GM23248 (cell line): ENCODE measurements around the gene MBTPS1.

Source experiments
- EZH2 ChIP-seq: fragments of 200-600 bp; sonication (generic); IDR thresholded peaks from 2 replicates; pipeline ENCODE4 v1.6.1; 2018; ENCODE audit warnings: antibody characterized with exemption, mild to moderate bottlenecking; ENCODE audit not compliant: insufficient read depth, poor library complexity, severe bottlenecking
- EZH2phosphoT487 ChIP-seq: fragments of 200-600 bp; sonication (generic); IDR thresholded peaks from 2 replicates; pipeline ENCODE4 v1.6.1; 2018; ENCODE audit warnings: antibody characterized with exemption, moderate library complexity, mild to moderate bottlenecking, low read depth; ENCODE audit not compliant: insufficient read depth

DNA sequence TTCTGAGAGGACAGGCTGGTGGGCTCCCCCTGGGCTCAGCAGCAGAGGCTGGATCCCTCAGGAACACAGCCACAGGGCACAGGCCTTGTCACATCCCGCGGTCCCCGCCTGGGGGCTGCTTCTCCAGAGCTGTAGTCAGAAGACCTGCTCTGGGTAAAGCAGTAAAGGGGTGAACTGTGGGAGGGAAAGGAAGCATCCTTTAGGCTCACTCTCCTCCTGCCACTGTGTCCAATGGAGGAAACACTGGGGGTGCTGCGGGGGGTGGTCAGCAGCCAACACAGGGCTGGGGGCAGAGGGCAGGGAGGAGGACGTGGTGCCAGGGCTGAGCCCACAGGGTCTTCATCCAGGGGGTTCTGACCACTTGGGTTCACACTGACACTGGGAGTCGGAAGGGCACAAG lies 69.1 kb downstream of the MBTPS1 start:
- TF ChIP-seq EZH2 (no peak), EZH2phosphoT487 (no peak)
